Fibroblast of lung (primary cell): ENCODE measurements around the gene GRIN2D. TPM values are rescaled to one million over a fixed set of nuclear protein-coding genes. Genes with fewer than 3 reads are reported as not detected.
A peak's percentile ranks its signal among the peaks of the same experiment; 100 is the strongest.

Experiments used
- DNase-seq, 2 donors: peaks; one replicate each; pipeline versions ENCODE4 v3.0.0 to v3.0.0-alpha.2; 2010; ENCODE audit warnings: low read depth in 2 of 2
- H2AFZ ChIP-seq: 2 replicates; pipeline ENCODE4 v1.5.1; 2012; ENCODE audit warnings: low read length, control low read depth, inconsistent platforms
- H3K27ac ChIP-seq: 2 replicates; pipeline ENCODE4 v1.5.1; 2011; ENCODE audit warnings: low read length, control low read depth; ENCODE audit not compliant: insufficient read depth
- H3K27me3 ChIP-seq: 2 replicates; pipeline ENCODE4 v1.5.1; 2011; ENCODE audit warnings: mild to moderate bottlenecking, low read length; ENCODE audit not compliant: control insufficient read depth, insufficient read depth
- H3K36me3 ChIP-seq: 2 replicates; pipeline ENCODE4 v1.5.1; 2011; ENCODE audit warnings: low read length; ENCODE audit not compliant: control insufficient read depth, insufficient read depth
- H3K4me1 ChIP-seq: 2 replicates; pipeline ENCODE4 v1.5.1; 2011; ENCODE audit warnings: low read length; ENCODE audit not compliant: control insufficient read depth, insufficient read depth; ENCODE audit errors: extremely low read depth
- H3K4me2 ChIP-seq: 2 replicates; pipeline ENCODE4 v1.5.1; 2011; ENCODE audit warnings: low read length, control low read depth; ENCODE audit not compliant: insufficient read depth; ENCODE audit errors: extremely low read depth
- H3K4me3 ChIP-seq, 4 experiments: fragments of 200-600 bp in 1 of 4; sonication (generic) in 1 of 4; replicated peaks in 1 of 4; 2 replicates each; pipeline ENCODE4 v1.5.1; 2011 to 2016; ENCODE audit warnings: low read length in 4 of 4, low read depth in 3 of 4, mild to moderate bottlenecking in 3 of 4, control low read depth in 2 of 4, inconsistent platforms in 1 of 4, mixed read lengths in 1 of 4; ENCODE audit not compliant: insufficient read depth in 1 of 4; ENCODE audit errors: control extremely low read depth in 1 of 4
- H3K79me2 ChIP-seq: 2 replicates; pipeline ENCODE4 v1.5.1; 2012; ENCODE audit warnings: mild to moderate bottlenecking, low read length, inconsistent platforms; ENCODE audit not compliant: control insufficient read depth, insufficient read depth
- H3K9ac ChIP-seq: 2 replicates; pipeline ENCODE4 v1.5.1; 2011; ENCODE audit warnings: mild to moderate bottlenecking, low read length, control low read depth; ENCODE audit not compliant: insufficient read depth
- H3K9me3 ChIP-seq: 2 replicates; pipeline ENCODE4 v1.5.1; 2012; ENCODE audit warnings: low read depth, low read length; ENCODE audit not compliant: control insufficient read depth, insufficient read depth
- H4K20me1 ChIP-seq: 2 replicates; pipeline ENCODE4 v1.5.1; 2011; ENCODE audit warnings: low read length; ENCODE audit not compliant: control insufficient read depth, insufficient read depth; ENCODE audit errors: extremely low read depth
- CTCF ChIP-seq, 2 donors: IDR thresholded peaks in 1 of 2; conservative IDR thresholded peaks in 1 of 2; 1 replicate in 1 of 2; 2 replicates in 1 of 2; pipeline ENCODE4 v1.5.1; 2011 to 2012; ENCODE audit warnings: low read length in 2 of 2, control low read depth in 1 of 2, inconsistent platforms in 1 of 2, low read depth in 1 of 2, mild to moderate bottlenecking in 1 of 2
- EZH2 ChIP-seq: IDR thresholded peaks from 2 replicates; pipeline ENCODE4 v1.5.1; 2012; ENCODE audit warnings: low read length, control low read depth, mild to moderate bottlenecking; ENCODE audit errors: missing control alignments
- polyA plus RNA-seq, 2 donors: library from polyadenylated mRNA; depleted of rRNA in 1 of 2; stranded (reverse) in 1 of 2; unstranded in 1 of 2; fragments of >200 nt; gene quantifications; 2 replicates each; pipeline ENCODE4 v1.2.1, GENCODE V29; 2011 to 2012; ENCODE audit warnings: missing spikeins in 1 of 2
- total RNA-seq: library from RNA; depleted of rRNA; stranded (reverse); fragments of >200 nt; gene quantifications from 2 replicates; pipeline ENCODE4 v1.2.1, GENCODE V29; 2014

Gene GRIN2D
- total and polyA plus RNA-seq, 2 donors (not counting 1 experiment from before 2014, with no cell fraction given): under 0.01 to 0.08 TPM

- Histone ChIP-seq H3K27ac (no peak overlapping the region), H4K20me1 (no peaks in the 10 kb centered on the region), H3K36me3 (no peaks in the 10 kb centered on the region), H3K4me1 (no peaks in the 10 kb centered on the region), H3K9ac (no peak overlapping the region), H2AFZ (no peak overlapping the region), H3K4me2 (no peak overlapping the region), H3K27me3 (no peaks in the 10 kb centered on the region), H3K4me3 (no peak overlapping the region), H3K9me3 (no peaks in the 10 kb centered on the region), H3K79me2 (no peaks in the 10 kb centered on the region)
- DNase-seq: peak in 1 of 2 donors; percentile 10
- TF ChIP-seq EZH2: no peak
- no peak for TF ChIP-seq CTCF (conservative IDR thresholded peaks at IDR 0.05 in 1 of 2, IDR thresholded peaks at IDR 0.05 in 1 of 2; ENCODE audit: low read depth in 1 of 2, low read length in 2 of 2)
These were observed 20.6 kb upstream of the GRIN2D start for GRCh38 chr19:48372904-48373303.

GRCh38 chr19:48373567-48373966 is 19.9 kb upstream of the GRIN2D start:
- Histone ChIP-seq H3K27me3 (no peaks in the 10 kb centered on the region), H3K4me2 (no peak overlapping the region), H4K20me1 (no peaks in the 10 kb centered on the region), H3K9me3 (no peaks in the 10 kb centered on the region), H3K27ac (no peak overlapping the region), H3K36me3 (no peaks in the 10 kb centered on the region), H3K79me2 (no peaks in the 10 kb centered on the region), H3K4me3 (no peak overlapping the region), H3K9ac (no peak overlapping the region), H2AFZ (no peak overlapping the region), H3K4me1 (no peaks in the 10 kb centered on the region)
- no peak for DNase-seq
- no peak for TF ChIP-seq EZH2
- TF ChIP-seq CTCF (conservative IDR thresholded peaks at IDR 0.05 in 1 of 2, IDR thresholded peaks at IDR 0.05 in 1 of 2; ENCODE audit: low read depth in 1 of 2, low read length in 2 of 2): no peak

- Histone ChIP-seq H3K9ac (no peak overlapping the region), H3K27ac (no peak overlapping the region), H4K20me1 (no peaks in the 10 kb centered on the region), H3K4me2 (no peak overlapping the region), H3K27me3 (no peaks in the 10 kb centered on the region), H2AFZ (no peak overlapping the region), H3K79me2 (no peaks in the 10 kb centered on the region), H3K9me3 (no peaks in the 10 kb centered on the region), H3K36me3 (peaks cover 5% of the 10 kb centered on the region), H3K4me1 (no peaks in the 10 kb centered on the region), H3K4me3 (no peak overlapping the region)
- DNase-seq: no peak
- no peak for TF ChIP-seq EZH2
- TF ChIP-seq CTCF (conservative IDR thresholded peaks at IDR 0.05 in 1 of 2, IDR thresholded peaks at IDR 0.05 in 1 of 2; ENCODE audit: low read depth in 1 of 2, low read length in 2 of 2): no peak
These were observed 15.3 kb upstream of the GRIN2D start for GRCh38 chr19:48378194-48378570.
